Fibroblast of mammary gland (primary cell): ENCODE data around the gene MAOA.

ENCODE experiments used
- DNase-seq: peaks from one replicate; pipeline ENCODE4 v3.0.0-alpha.2; 2010; ENCODE audit warnings: low read depth
- H3K4me3 ChIP-seq: 2 replicates; pipeline ENCODE4 v1.5.1; 2011; ENCODE audit warnings: low read depth, mild to moderate bottlenecking, low read length, moderate library complexity; ENCODE audit not compliant: control insufficient read depth
- TF ChIP-seq, protein P1 (sequence below): conservative IDR thresholded peaks from 2 replicates; pipeline ENCODE4 v1.5.1; 2011; ENCODE audit warnings: low read depth, low read length, inconsistent platforms; ENCODE audit not compliant: control insufficient read depth, insufficient read depth

The MAOA gene

DNA sequence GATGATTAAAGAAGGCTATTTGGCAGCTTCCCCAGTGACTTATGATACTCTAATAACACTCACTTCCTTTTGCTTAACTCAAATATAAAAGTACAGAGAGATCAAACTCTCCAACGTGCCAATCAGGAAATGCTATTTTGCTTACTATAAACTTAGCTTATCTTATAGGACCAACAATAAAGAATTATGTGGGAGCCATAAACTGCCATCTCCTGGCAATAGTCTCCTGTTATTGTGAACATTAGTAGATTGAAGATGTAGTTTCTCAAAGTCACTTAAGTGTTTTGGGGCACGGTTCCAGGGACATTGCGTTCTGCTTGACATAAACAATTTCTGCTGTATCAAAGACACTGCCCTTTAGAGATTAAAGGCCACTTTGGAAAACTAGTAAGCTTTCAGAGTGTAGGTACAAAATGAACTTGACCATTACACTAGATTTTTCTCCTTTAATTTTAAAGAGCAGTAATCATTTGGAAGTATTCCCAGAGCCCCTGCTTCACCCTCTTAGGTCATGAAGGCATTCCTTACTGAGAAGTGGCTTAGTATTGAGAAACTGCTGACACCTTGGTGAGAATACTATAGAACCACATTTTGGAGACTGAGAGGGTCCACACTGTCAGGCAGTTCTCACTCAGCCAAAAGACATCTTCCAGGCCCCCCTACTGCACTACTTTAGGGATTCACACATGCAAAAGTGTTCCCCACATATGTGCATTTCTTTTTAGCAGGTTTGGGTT, 51.9 kb downstream of the MAOA start:
- DNase-seq: peak; percentile 74
- H3K4me3 ChIP-seq: no peak overlapping the region
- TF ChIP-seq, protein P1, sequence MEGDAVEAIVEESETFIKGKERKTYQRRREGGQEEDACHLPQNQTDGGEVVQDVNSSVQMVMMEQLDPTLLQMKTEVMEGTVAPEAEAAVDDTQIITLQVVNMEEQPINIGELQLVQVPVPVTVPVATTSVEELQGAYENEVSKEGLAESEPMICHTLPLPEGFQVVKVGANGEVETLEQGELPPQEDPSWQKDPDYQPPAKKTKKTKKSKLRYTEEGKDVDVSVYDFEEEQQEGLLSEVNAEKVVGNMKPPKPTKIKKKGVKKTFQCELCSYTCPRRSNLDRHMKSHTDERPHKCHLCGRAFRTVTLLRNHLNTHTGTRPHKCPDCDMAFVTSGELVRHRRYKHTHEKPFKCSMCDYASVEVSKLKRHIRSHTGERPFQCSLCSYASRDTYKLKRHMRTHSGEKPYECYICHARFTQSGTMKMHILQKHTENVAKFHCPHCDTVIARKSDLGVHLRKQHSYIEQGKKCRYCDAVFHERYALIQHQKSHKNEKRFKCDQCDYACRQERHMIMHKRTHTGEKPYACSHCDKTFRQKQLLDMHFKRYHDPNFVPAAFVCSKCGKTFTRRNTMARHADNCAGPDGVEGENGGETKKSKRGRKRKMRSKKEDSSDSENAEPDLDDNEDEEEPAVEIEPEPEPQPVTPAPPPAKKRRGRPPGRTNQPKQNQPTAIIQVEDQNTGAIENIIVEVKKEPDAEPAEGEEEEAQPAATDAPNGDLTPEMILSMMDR: no peak

DNA sequence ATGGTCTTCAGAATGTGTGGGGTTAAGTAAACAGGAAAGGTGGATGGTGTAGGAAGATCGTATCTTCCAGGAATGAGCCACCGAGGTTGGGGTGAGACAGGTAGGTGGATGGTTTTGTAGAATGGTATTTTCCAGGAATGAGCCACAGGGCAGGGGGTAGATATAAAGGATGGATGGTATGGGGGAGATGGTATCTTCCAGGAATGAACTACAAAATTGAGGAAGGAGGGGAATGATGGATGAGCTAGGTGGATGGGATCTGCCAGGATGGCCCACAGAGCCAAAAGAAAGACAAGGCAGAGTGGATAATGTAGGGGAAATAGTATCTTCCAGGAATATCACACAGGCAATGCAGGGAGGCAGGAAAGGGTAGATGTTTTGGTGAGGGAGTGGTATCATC, 60.0 kb downstream of the MAOA start:
- no peak overlapping the region for H3K4me3 ChIP-seq
- DNase-seq: no peak
- TF ChIP-seq, protein P1: no peak

DNA sequence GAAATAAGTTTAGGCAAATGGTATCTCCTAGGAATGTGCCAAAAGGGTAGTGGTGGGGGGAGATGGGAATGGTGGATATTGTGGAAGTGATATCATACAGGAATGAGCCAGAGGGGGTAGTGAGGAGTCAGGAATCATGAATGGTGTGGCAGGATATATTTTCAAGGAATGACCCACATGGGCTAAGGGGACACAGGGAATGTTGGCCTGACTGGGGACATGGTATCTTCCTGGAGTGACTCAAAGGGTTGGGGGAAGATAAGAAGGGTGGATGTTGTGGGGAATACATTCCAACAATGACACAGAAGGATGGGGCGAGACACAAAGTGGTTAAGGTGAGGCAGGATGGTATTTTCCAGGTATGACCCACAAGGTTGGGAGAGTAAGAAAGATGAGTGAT, 60.6 kb downstream of the MAOA start:
- no peak overlapping the region for H3K4me3 ChIP-seq
- TF ChIP-seq, protein P1: no peak
- DNase-seq: no peak

DNA sequence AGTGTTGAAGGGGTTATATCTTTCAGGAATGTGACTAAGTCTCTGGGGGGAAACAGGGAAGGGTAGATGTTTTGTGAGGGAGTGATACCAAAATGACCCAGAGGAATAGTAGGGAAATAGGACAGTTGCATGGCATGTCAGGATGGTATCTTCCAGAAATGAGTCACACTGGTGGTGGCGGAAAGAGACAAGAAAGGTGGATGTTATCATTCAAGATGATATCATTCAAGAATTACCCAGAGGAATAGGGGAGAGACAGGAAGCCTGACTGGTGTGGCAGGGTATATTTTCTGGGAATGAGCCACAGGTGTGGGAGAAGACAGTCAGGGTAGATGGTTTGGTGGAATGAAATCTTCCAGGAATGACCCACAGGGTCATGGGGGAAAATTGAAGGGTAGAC, 61.1 kb downstream of the MAOA start:
- TF ChIP-seq, protein P1: no peak
- no peak for DNase-seq

DNA sequence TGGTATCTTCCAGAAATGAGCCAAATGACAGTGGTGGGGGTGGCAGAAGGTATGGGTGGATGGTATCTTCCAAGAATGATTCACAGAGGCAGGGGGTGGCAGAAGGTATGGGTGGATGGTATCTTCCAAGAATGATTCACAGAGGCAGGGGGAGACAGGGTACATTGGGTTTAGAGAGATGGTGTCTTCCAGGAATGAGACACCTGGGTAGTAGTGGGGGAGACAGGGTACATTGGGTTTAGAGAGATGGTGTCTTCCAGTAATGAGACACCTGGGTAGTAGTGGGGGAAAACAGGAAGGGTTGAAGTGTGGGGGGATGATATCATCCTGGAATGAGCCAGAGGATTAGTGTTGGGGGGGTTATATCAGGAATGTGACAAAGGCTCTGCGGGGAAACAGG, 62.0 kb downstream of the MAOA start:
- no peak for DNase-seq
- TF ChIP-seq, protein P1: no peak
- no peak overlapping the region for H3K4me3 ChIP-seq

More for the DNA sequence above, 61.1 kb downstream of the MAOA start:
- H3K4me3 ChIP-seq: no peak overlapping the region

DNA sequence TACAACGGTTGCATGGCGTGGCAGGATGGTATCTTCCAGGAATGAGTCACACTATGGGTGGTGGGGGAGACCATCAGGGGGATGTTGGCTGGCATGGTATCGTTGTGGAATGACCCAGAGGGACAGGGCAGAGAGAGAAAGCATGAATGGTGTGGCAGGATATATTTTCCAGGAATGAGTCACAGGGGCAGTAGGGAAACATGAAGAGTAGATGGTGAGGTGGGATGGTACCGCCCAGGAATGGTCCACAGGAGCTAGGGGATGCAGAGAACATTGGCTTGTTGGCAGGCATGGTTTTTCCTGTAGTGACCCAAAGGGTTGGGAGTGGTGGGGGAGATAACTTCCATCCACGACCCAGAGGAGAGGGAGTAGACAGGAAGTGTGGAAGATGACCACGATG, 62.4 kb downstream of the MAOA start:
- no peak for DNase-seq

DNA sequence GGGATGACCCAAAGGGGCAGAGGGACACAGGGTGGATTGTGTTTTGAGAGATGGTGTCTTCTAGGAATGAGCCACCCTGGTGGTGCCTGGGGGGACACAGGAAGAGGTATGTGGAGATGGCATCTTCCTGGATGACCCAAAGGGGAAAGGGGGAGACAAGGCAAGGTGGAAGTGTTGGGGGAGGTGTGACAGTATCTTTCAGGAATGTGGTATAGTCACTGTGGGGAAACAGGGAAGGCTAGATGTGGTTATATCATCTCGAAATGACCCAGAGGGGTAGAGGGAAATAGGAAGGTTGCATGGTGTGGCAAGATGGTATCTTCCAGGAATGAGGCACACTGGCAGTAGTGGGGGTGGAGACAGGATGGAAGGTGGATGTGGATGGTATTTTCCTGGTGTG, 62.9 kb downstream of the MAOA start:
- no peak for DNase-seq
- no peak overlapping the region for H3K4me3 ChIP-seq
- TF ChIP-seq, protein P1: no peak

More for the DNA sequence above, 62.4 kb downstream of the MAOA start:
- no peak overlapping the region for H3K4me3 ChIP-seq
- TF ChIP-seq, protein P1: no peak
